ENCODE measurements around the gene SNX10.

The SNX10 gene

DNA sequence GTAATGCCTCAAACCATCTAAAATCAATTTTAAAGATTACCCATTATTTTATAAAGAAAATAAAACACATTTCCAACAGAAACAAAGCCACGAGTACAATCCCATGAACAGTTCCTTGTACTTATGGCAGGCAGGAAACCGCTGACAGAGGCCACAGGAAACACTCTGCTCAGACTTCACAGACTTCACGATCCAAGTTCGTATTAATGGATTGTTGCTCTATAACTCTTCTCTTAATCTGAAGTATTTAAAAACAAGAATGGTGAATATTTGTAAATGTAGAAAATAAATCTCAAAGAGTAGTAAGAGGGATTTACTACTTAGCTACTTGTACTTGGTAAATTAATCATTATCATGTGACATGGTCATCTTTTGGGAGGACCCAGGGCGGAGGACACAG is 78.3 kb downstream of the SNX10 start:
- no peak for DNase-seq

DNA sequence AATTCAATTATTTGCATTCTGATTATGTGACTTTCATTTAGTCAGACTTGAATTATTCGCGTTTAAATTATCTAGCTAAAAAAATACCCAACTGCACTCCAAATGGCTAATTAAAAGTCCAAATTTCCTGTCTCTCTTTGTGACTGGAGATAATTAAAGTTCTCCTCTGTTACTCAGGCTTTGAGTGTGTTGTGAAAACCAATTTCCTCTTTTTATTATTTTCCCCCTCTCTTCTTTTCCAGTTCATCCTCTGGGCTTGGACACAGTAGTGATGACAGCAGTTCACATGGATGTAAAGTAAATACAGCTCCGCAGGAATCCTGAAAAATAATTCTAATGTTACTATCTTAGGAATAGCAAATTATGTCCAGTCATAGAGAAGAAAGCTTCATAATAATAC is 80.6 kb downstream of the SNX10 start:
- no peak for DNase-seq

GRCh38 chr7:26372704-26373103 is 81.0 kb downstream of the SNX10 start:
- DNase-seq, result no peak

GRCh38 chr7:26374647-26375373 is 83.1 kb downstream of the SNX10 start:
- DNase-seq, result no peak

GRCh38 chr7:26375726-26376174 is 84.1 kb downstream of the SNX10 start:
- no peak for DNase-seq

DNA sequence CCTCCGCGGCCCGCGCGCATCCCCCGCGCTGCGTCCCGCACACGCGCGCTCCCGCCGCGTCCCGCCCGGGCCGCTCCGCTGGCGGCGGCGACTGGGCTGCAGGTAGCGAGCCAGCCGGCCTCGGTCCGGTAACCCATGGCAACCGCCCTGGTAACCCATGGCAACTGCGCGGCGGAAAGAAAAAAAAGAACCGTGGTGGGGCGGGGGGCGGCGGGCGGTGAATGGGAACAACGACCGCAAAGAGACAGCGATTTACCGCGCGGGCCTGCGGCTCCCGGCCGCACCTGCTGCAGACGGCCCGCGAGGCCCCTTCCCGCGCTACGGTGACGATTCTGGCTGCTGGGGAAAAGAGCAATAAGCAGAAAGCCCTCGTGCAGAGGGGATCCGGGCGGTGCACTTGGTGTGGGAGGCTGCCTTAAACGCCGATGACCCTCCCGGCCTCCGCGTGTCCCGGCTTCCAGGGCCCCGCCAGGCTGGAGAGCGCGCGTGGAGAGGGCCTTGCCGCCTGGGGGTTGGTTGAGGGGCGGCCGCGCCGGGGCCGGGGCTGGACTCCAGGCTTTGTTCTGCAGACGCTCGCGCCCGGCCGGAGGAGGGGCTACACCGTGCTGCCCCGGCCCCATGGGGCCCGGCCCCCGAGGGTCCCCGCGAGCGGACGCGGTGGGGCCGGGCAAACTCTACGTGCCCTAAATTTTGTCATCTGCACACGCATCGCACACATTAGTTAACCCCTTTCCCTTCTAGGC is 84.7 kb downstream of the SNX10 start:
- peak; percentile 30 to 40 for DNase-seq

GRCh38 chr7:26378016-26378415 is 86.4 kb downstream of the SNX10 start:
- DNase-seq, result no peak

DNA sequence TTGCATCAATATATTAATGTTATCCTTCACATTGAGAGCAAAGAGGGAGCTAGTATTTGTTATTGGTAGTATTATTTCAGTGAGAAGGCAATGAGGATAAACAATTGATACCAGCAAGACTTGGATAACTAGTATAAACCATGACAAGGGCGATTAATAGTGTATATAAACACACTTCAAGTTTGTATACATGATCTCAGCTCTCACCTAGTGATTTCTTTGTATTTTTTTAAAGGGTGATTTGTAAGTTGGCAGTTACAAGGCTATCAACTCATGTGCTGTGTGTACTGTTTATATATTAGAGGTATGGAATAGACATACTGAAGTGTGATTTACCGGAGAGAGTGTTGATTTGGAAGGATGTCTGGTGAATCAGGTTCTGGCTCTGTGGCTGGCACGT is 88.0 kb downstream of the SNX10 start:
- no peak for DNase-seq

DNA sequence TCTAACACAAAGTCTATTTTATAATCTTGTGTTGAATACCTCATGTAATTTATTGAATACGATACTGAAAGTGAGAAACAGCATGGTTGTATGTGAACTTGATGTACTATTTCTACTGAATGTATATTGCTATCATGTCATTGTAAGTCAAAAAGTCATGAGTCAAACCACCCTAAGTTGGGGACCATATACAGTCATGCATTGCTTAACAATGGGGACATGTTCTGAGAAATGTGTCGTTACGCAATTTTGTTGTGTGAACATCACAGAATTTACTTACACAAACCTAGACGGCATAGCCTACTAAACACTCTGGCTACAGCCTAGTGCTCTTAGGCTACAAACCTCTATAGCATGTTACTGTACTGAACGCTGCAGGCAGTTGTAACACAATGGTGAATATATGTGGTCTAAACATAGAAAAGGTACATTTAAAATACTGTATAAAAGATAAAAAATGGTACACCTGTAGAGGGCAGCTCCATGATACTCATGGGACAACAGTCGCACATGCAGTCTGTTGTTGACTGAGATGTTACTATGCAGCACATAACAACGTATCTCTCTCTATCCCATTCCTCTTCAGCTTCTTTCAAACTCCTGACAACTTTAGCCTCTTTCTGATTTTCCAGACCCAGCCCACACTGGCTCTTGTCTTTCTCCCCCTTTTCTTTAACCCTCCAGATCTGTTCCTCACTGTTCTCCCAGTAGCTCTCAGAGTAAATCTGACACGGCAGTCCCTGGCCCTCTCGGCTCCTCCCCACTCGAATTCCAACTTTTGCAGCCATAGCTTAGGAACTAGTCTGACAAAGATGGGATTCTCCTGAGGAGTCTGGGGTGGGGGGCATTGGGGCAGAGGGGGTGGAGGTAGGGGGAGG is 90.1 kb downstream of the SNX10 start:
- no peak for DNase-seq

DNA sequence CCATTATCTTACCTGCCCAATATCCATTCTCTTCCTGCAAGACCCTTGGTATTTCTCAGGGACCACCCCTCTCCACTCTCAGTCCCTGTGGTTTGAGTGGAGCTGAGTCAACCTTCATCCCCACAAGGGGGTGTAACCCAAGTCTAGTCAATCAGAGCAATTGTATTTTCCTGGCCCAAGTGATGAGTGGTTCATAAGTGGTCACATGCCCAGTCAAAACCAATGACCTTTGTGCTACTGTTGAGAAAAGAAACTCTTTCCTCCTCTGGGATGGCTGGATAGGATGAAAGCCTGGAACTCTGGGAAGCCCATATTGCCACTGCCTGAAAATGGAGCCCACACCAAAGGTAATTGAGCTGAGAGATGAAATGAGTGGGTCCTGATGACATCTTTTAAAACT is 93.6 kb downstream of the SNX10 start:
- no peak for DNase-seq

GRCh38 chr7:26387731-26388130 is 96.1 kb downstream of the SNX10 start:
- no peak for DNase-seq

DNA sequence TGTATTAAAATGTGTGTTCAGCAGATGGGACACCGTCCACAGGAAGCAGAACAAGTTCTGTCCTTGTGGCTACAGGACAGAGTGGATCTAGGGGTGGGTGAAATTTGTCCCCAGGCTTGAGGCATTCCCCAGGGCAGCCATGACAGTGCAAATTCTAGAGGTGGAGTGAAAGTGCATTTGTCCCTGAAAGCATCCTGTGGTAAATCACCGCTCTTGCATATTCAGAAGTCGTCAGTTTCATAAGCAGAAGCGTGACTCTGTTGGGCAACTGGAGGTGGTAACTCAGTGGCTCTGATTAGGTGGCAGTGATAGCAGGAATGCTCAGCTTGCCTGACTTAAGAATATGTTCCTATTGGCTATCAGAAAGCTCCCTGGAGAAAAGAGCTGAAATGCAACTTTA is 96.6 kb downstream of the SNX10 start:
- no peak for DNase-seq

GRCh38 chr7:26390016-26390415 is 98.4 kb downstream of the SNX10 start:
- DNase-seq, result no peak

- DNase-seq, result no peak
Measured at GRCh38 chr7:26393818-26394217, 102.2 kb downstream of the SNX10 start.

DNA sequence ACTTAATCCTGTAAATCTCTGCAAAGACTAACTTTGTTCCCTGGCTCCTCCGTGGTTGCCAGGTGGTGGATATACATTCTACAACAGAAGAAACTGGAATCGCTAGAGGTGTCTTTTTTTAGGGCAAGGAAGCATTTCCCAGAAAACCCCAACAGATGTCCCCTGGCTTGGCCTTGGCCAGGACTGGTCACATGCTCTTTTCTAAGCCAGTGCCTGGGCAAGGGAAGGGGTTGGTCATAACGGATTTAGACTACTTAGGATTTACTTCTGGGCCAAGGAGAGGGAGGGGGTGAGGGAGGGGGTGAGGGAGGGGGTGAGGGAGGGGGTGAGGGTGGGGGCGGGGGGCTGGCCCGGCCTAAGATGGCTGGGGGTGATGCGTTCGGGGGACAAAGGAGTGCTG is 105.7 kb downstream of the SNX10 start:
- DNase-seq, result no peak

DNA sequence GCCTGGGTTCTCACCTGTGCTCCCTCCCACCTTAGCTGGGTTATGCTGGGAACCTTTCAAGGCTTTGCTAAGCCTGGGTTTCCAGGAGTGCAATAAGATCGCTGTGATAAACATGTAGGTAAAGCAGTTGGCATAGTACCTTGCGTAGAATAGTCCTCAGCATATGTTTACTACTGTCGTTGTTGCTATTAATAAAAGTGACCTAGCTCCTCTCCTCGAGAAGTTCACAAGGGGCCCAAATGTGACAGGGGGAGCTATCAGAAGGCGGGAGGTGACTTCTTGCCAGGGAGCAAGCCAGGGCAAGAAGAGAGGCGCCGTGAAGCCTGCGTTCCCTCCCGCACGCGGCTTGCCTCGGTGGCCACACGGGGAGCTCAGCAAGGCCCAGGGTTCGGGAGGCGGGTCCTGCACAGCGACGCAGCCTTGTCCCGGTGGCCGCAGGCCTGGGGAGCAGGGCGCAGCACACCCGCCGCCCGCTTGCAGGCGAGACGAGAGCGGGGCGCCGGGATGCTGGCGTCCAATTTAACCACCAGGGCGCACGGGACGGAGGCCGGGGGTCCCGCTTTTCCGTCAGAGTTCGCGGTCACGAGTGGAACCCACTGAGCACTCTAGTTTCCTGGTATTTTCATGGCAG is 106.2 kb downstream of the SNX10 start:
- DNase-seq, result peak in 1 of 2 donors; percentile 9

DNA sequence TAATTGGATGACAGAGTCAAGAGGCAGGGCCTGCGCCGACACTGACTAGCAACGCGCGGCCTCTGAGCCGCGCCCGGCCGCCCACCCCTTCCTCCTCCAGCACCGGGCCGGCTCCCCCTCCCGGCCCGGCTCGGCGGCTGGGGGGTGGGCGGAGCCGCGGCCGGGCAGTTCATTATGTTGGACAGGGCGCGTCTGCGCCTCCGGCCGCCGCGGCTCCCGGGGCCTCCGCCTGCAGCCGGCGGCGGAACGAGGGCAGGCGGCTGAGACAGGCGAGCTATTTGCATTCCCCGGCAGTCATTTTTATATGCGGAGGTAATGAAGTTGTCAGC is 106.7 kb downstream of the SNX10 start:
- DNase-seq, result peak in 1 of 2 donors; percentile 39

DNA sequence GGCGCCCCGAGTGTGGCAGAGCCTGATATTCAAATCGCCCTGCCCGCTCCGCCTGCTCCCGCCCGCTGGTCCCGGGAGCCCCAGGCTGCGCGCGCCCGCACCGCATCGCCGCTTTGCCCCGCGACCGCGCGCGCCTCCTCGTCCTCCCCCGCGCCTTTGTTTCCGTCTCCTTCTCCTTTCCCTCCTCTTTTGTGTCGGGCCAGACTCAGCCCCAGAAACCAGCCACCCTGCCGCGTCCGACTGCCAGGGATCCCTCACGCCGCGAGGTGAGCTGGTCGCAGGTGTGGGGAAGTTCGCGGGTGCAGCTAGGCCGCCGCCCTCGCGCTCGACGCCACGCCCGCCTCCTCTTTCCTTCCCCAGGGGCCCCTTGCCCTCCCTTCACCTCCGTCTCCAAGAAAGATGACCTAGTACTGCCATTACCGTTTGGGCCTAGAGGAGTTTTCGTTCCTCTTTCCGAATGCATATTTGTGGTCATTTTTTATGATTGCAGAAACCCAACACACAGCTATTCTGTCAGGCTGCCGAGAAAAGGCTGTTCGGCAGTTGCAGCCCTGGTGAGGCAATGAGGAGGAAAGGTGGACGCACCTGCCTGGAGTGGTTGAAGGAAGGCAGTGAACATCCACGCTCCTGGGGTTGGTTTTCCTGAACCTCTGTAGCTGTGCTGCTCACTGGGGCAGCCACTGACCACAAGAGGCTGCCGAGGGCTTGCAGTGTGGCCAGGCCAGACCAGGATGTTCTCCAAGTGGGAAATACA is 107.3 kb downstream of the SNX10 start:
- DNase-seq, result peak; percentile 17 to 74

- DNase-seq, result no peak
Measured at GRCh38 chr7:26399736-26400135, 108.1 kb downstream of the SNX10 start.

GRCh38 chr7:26403640-26404039 is 112.0 kb downstream of the SNX10 start:
- no peak for DNase-seq

DNA sequence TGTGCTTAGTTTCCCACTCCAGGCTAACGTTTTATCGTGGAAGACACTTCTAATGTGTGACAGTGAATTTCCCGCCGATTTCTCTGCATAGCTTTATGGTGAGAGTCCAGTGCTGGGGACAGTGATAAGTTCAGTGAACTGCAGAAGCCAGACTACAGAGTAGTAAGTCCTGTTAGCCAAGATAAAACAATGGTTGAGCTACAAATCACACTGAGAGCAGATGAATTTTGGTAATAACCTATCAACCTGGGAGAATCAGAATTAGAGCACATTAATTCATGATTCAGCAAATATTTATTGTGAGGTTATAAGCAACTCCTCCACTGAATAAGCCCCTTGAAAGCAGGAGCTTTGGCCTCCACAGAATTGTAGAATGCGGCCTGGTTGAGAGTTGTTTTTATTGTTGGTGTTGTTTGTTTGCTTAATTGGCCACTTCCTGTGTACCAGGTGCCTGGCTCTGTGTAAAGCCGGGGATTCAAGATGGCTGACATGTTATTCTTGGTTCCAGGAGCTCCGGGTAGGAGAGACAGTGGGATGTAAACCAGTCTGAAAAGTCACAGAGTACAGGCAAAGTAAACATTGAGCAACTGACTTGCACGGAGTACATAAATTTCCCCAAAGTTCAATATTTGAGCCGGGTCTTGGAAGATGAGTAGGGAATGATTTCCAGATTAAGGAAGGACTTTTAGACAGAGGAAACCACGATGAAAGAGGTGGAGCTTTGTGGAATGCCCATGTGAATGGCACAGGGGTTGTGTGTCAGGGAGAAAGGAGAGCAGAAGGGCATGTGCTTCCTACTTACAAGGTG is 112.7 kb downstream of the SNX10 start:
- no peak for DNase-seq
